H9 (cell line): ENCODE measurements around the gene PCCB. TPM values are rescaled to one million over a fixed set of nuclear protein-coding genes. Genes with fewer than 3 reads are reported as not detected.

Experiments
- DNase-seq: peaks from one replicate; pipeline ENCODE4 v3.0.0-alpha.2; 2017
- H2AFZ ChIP-seq: one replicate; pipeline ENCODE4 v1.6.1; 2013; ENCODE audit warnings: mild to moderate bottlenecking, low read length, control low read depth, moderate library complexity
- H2AK5ac ChIP-seq: 2 replicates; pipeline ENCODE4 v1.6.1; 2013; ENCODE audit warnings: low read length, control low read depth, mixed read lengths; ENCODE audit not compliant: insufficient read length
- H2BK120ac ChIP-seq: one replicate; pipeline ENCODE4 v1.6.1; 2013; ENCODE audit warnings: low read depth, mild to moderate bottlenecking, low read length, control low read depth, inconsistent platforms; ENCODE audit not compliant: poor library complexity, severe bottlenecking
- H2BK12ac ChIP-seq: 2 replicates; pipeline ENCODE4 v1.6.1; 2013; ENCODE audit warnings: low read length, control low read depth, mixed read lengths, low read depth; ENCODE audit not compliant: insufficient read length
- H2BK15ac ChIP-seq: 2 replicates; pipeline ENCODE4 v1.6.1; 2013; ENCODE audit warnings: low read depth, low read length, control low read depth
- H2BK20ac ChIP-seq: one replicate; pipeline ENCODE4 v1.6.1; 2013; ENCODE audit warnings: low read depth, mild to moderate bottlenecking, low read length, control low read depth, inconsistent platforms; ENCODE audit not compliant: poor library complexity, severe bottlenecking
- H2BK5ac ChIP-seq: 2 replicates; pipeline ENCODE4 v1.6.1; 2013; ENCODE audit warnings: low read length, control low read depth, mixed read lengths; ENCODE audit not compliant: insufficient read length
- H3K14ac ChIP-seq: 2 replicates; pipeline ENCODE4 v1.6.1; 2013; ENCODE audit warnings: low read length, control low read depth; ENCODE audit not compliant: insufficient read depth
- H3K18ac ChIP-seq: 2 replicates; pipeline ENCODE4 v1.6.1; 2013; ENCODE audit warnings: low read depth, mild to moderate bottlenecking, mixed read lengths, low read length, control low read depth; ENCODE audit not compliant: insufficient read length
- H3K23ac ChIP-seq: 2 replicates; pipeline ENCODE4 v1.6.1; 2013; ENCODE audit warnings: low read length, control low read depth, mixed read lengths, low read depth; ENCODE audit not compliant: insufficient read length
- H3K23me2 ChIP-seq: 2 replicates; pipeline ENCODE4 v1.6.1; 2013; ENCODE audit warnings: low read depth, mild to moderate bottlenecking, mixed read lengths, low read length, control low read depth; ENCODE audit not compliant: insufficient read length, poor library complexity, severe bottlenecking
- H3K27ac ChIP-seq: 2 replicates; pipeline ENCODE4 v1.5.1; 2013; ENCODE audit warnings: low read length, control low read depth, mixed read lengths, low read depth; ENCODE audit not compliant: insufficient read length
- H3K27me3 ChIP-seq: 2 replicates; pipeline ENCODE4 v1.6.1; 2013; ENCODE audit warnings: low read length, control low read depth, inconsistent platforms; ENCODE audit not compliant: insufficient read depth
- H3K4ac ChIP-seq: 2 replicates; pipeline ENCODE4 v1.6.1; 2013; ENCODE audit warnings: low read depth, mild to moderate bottlenecking, control low read depth, inconsistent platforms, low read length, moderate library complexity
- H3K4me1 ChIP-seq: 2 replicates; pipeline ENCODE4 v1.6.1; 2013; ENCODE audit warnings: low read length, control low read depth, inconsistent platforms; ENCODE audit not compliant: insufficient read depth
- H3K4me2 ChIP-seq: 2 replicates; pipeline ENCODE4 v1.6.1; 2013; ENCODE audit warnings: low read length, control low read depth, mixed read lengths; ENCODE audit not compliant: insufficient read length, insufficient read depth
- H3K56ac ChIP-seq: 2 replicates; pipeline ENCODE4 v1.6.1; 2013; ENCODE audit warnings: low read depth, mild to moderate bottlenecking, mixed read lengths, low read length, control low read depth; ENCODE audit not compliant: insufficient read length
- H3K79me1 ChIP-seq: 2 replicates; pipeline ENCODE4 v1.6.1; 2013; ENCODE audit warnings: low read depth, mild to moderate bottlenecking, moderate library complexity, low read length, control low read depth, inconsistent platforms; ENCODE audit not compliant: insufficient read depth, poor library complexity, severe bottlenecking
- H3K79me2 ChIP-seq: 2 replicates; pipeline ENCODE4 v1.6.1; 2013; ENCODE audit warnings: low read length, control low read depth, inconsistent platforms; ENCODE audit not compliant: insufficient read depth
- H3K9ac ChIP-seq: 2 replicates; pipeline ENCODE4 v1.6.1; 2013; ENCODE audit warnings: low read length, control low read depth, mixed read lengths; ENCODE audit not compliant: insufficient read length; ENCODE audit errors: extremely low read depth
- H3K9me3 ChIP-seq: one replicate; pipeline ENCODE4 v1.6.1; 2013; ENCODE audit warnings: low read depth, low read length, inconsistent platforms; ENCODE audit not compliant: control insufficient read depth
- H3T11ph ChIP-seq: one replicate; pipeline ENCODE4 v1.6.1; 2013; ENCODE audit warnings: mild to moderate bottlenecking, low read length, control low read depth, inconsistent platforms
- H4K20me1 ChIP-seq: one replicate; pipeline ENCODE4 v1.6.1; 2013; ENCODE audit not compliant: control insufficient read depth, insufficient read length, insufficient read depth
- H4K5ac ChIP-seq: 2 replicates; pipeline ENCODE4 v1.6.1; 2013; ENCODE audit warnings: low read depth, mild to moderate bottlenecking, mixed read lengths, low read length, control low read depth; ENCODE audit not compliant: insufficient read length
- H4K8ac ChIP-seq: replicated peaks from 2 replicates; pipeline ENCODE4 v1.6.1; 2013; ENCODE audit warnings: low read length, control low read depth, mixed read lengths, low read depth; ENCODE audit not compliant: insufficient read length
- H4K91ac ChIP-seq: 2 replicates; pipeline ENCODE4 v1.6.1; 2013; ENCODE audit warnings: low read depth, mild to moderate bottlenecking, moderate library complexity, mixed read lengths, low read length, control low read depth; ENCODE audit not compliant: insufficient read length
- H3K27ac Mint-ChIP-seq, 3 experiments: 2 replicates in 2 of 3; 3 replicates in 1 of 3; pipeline ENCODE4 v1.8.0; 2020 to 2021; ENCODE audit warnings: mixed read lengths in 3 of 3, mild to moderate bottlenecking in 1 of 3, moderate library complexity in 1 of 3
- H3K27me3 Mint-ChIP-seq: 2 replicates; pipeline ENCODE4 v1.8.0; 2021; ENCODE audit warnings: low read depth, mild to moderate bottlenecking, moderate library complexity, mixed read lengths
- H3K36me3 Mint-ChIP-seq, 3 experiments: 2 replicates in 2 of 3; 3 replicates in 1 of 3; pipeline ENCODE4 v1.8.0; 2020 to 2021; ENCODE audit warnings: low read depth in 3 of 3, mixed read lengths in 3 of 3; ENCODE audit not compliant: insufficient read depth in 1 of 3
- H3K4me1 Mint-ChIP-seq, 2 experiments: 2 replicates each; pipeline ENCODE4 v1.8.0; 2020; ENCODE audit warnings: mixed read lengths in 2 of 2
- H3K4me3 Mint-ChIP-seq, 2 experiments: 2 replicates in 1 of 2; 3 replicates in 1 of 2; pipeline ENCODE4 v1.8.0; 2020 to 2021; ENCODE audit warnings: mild to moderate bottlenecking in 2 of 2, mixed read lengths in 2 of 2, moderate library complexity in 1 of 2
- H3K9me3 Mint-ChIP-seq, 2 experiments: 2 replicates in 1 of 2; 3 replicates in 1 of 2; pipeline ENCODE4 v1.8.0; 2020; ENCODE audit warnings: mild to moderate bottlenecking in 2 of 2, mixed read lengths in 2 of 2, moderate library complexity in 1 of 2
- WGBS: extraction: QIAGEN DNeasy Blood & Tissue Kit; methylation state at CpG from one replicate; pipeline ENCODE4 v1.1.7; 2013; ENCODE audit warnings: missing lambda C conversion rate, low lambda C conversion rate, mixed read lengths; ENCODE audit not compliant: insufficient read length; ENCODE audit errors: extremely low coverage; 5-methylcytosine and 5-hydroxymethylcytosine counted together
- total RNA-seq: library from RNA; stranded (reverse); gene quantifications from 2 replicates; pipeline ENCODE4 v1.2.1, GENCODE V29; 2021
- TF ChIP-seq, protein P1 (sequence below): fragments of 200-600 bp; sonication (generic); conservative IDR thresholded peaks from 3 replicates; pipeline ENCODE4 v1.8.0; 2021; ENCODE audit warnings: antibody characterized with exemption, mild to moderate bottlenecking

The PCCB gene
- total RNA-seq, 1 experiment from 2014 or later, result 68.9 TPM

DNA sequence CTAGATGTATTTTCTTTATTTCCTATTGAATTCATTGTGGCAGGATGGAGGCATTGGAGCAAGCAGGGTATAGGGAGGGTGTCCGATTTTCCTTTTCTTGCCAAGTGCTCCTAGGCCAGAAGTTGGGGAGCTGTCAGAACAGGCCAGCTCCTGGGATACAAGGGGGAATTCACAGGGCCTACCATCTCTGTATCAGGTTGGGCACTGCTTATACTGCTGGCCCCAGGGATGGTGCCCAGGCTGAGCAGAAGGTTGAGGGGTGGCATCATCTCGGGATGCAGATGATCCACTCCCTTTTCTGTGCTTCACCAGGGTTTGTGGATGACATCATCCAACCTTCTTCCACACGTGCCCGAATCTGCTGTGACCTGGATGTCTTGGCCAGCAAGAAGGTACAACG, 79.5 kb downstream of the PCCB start:
- no peaks in the 10 kb centered on the region for H3K9me3 Mint-ChIP-seq
- H3K9ac ChIP-seq, result no peak overlapping the region
- H3K9me3 ChIP-seq, result no peaks in the 10 kb centered on the region
- no peak overlapping the region for H3K14ac ChIP-seq
- H3K4ac ChIP-seq, result no peak overlapping the region
- H3K4me1 Mint-ChIP-seq, result no peaks in the 10 kb centered on the region
- no peak overlapping the region for H3K4me2 ChIP-seq
- H3K18ac ChIP-seq, result no peak overlapping the region
- no peak overlapping the region for H4K5ac ChIP-seq
- no peak overlapping the region for H2BK15ac ChIP-seq
- no peak overlapping the region for H4K91ac ChIP-seq
- H3K27me3 ChIP-seq, result no peaks in the 10 kb centered on the region
- H4K20me1 ChIP-seq, result no peaks in the 10 kb centered on the region
- H3K4me3 Mint-ChIP-seq, result no peak overlapping the region
- H3K79me2 ChIP-seq, result no peaks in the 10 kb centered on the region
- no peak overlapping the region for H4K8ac ChIP-seq
- no peaks in the 10 kb centered on the region for H3K23me2 ChIP-seq
- H3K79me1 ChIP-seq, result no peaks in the 10 kb centered on the region
- no peak overlapping the region for H2AK5ac ChIP-seq
- peaks cover 34 to 60% (median 57%) of the 10 kb centered on the region in 3 experiments for H3K36me3 Mint-ChIP-seq
- no peak for DNase-seq
- H2BK5ac ChIP-seq, result no peak overlapping the region
- H3K4me1 ChIP-seq, result no peaks in the 10 kb centered on the region
- TF ChIP-seq, protein P1, sequence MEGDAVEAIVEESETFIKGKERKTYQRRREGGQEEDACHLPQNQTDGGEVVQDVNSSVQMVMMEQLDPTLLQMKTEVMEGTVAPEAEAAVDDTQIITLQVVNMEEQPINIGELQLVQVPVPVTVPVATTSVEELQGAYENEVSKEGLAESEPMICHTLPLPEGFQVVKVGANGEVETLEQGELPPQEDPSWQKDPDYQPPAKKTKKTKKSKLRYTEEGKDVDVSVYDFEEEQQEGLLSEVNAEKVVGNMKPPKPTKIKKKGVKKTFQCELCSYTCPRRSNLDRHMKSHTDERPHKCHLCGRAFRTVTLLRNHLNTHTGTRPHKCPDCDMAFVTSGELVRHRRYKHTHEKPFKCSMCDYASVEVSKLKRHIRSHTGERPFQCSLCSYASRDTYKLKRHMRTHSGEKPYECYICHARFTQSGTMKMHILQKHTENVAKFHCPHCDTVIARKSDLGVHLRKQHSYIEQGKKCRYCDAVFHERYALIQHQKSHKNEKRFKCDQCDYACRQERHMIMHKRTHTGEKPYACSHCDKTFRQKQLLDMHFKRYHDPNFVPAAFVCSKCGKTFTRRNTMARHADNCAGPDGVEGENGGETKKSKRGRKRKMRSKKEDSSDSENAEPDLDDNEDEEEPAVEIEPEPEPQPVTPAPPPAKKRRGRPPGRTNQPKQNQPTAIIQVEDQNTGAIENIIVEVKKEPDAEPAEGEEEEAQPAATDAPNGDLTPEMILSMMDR, result no peak
- no peak overlapping the region for H2BK120ac ChIP-seq
- no peak overlapping the region for H3K23ac ChIP-seq
- no peak overlapping the region for H3K27ac Mint-ChIP-seq
- H3K56ac ChIP-seq, result no peak overlapping the region
- whole genome bisulfite sequencing, result no CpG with 5 or more reads among the region's 5 CpGs
- H3K27ac ChIP-seq, result no peak overlapping the region
- H2AFZ ChIP-seq, result no peak overlapping the region
- no peak overlapping the region for H3T11ph ChIP-seq
- H2BK20ac ChIP-seq, result no peak overlapping the region
- H3K27me3 Mint-ChIP-seq, result no peaks in the 10 kb centered on the region
- H2BK12ac ChIP-seq, result no peak overlapping the region
